ENCODE results near the gene ACAP1. TPM values are rescaled to one million over a fixed set of nuclear protein-coding genes. Genes with fewer than 3 reads are reported as not detected.

Gene ACAP1
- total RNA-seq, 1 experiment from 2014 or later, result 8.8 TPM

DNA sequence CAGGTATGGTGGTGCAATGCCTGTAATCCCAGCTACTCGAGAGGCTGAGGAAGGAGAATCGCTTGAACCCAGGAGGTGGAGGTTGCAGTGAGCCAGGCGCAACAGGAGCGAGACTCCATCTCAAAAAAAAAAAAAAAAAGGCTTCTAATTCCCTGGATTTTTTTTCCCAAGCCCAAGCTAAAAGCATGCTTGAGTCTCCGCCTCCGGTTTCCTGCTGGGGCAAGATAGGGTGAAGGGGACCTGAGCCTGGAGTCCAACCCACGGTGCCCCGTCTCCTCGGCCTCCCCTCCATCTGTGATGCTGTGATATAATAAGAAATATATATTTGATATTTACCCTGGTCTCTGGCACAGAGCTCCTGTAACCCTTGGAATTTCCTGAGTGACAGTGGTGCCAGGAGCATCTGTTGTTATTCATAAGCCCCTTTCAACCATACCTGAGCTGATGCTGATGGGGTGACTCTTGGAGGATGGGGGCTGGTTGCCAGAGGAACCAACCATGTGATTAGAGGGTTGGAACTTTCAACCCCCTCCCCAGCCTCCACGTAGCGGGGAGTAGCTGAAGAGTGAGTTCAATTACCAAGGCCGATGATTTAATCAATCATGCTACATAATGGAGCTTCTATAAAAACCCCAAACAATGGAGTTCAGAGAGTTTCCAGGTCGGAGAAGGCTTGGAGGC, 31.7 kb downstream of the ACAP1 start:
- no TSS peak for BruUV-seq (replicated peaks)
- POLR2A ChIA-PET, result interaction anchor here (1.2 kb wide), 1 partner anchor 36 kb away, joined by 3 read pairs; the partner anchor contains the start of gene TMEM256
- intact Hi-C loops (cut with micrococcal nuclease), result no loop called here

More for the DNA sequence above, 31.7 kb downstream of the ACAP1 start:
- Histone ChIP-seq H3K27me3 (ENCODE audit: insufficient read depth, low read length) (no peaks in the 10 kb centered on the region), H3K9ac (ENCODE audit: low read length) (no peak overlapping the region), H3K9me3 (ENCODE audit: control insufficient read depth in 1 of 2, insufficient read depth in 1 of 2, low read depth in 1 of 2, low read length in 2 of 2) (no peaks in the 10 kb centered on the region), H3K27ac (ENCODE audit: low read depth, low read length) (no peak overlapping the region), H4K20me1 (ENCODE audit: insufficient read depth) (no peaks in the 10 kb centered on the region), H3K4me3 (replicated peaks in 1 of 2; ENCODE audit: low read depth in 1 of 2, low read length in 2 of 2) (no peak overlapping the region), H3K4me1 (ENCODE audit: control insufficient read depth in 1 of 2, insufficient read depth in 2 of 2, low read length in 2 of 2) (peaks cover 7 to 9% of the 10 kb centered on the region in 2 experiments), H3K79me2 (ENCODE audit: insufficient read depth, low read length) (no peaks in the 10 kb centered on the region), H2AFZ (ENCODE audit: low read depth, low read length, poor library complexity, severe bottlenecking) (no peak overlapping the region), H3K9me2 (ENCODE audit: insufficient read depth) (no peaks in the 10 kb centered on the region), H3K36me3 (ENCODE audit: control insufficient read depth in 1 of 2, insufficient read depth in 2 of 2, low read length in 2 of 2) (no peaks in the 10 kb centered on the region), H3K4me2 (ENCODE audit: low read length) (no peak overlapping the region)
- DNase-seq (ENCODE audit: low read depth, low spot score), result no peak
- ChIA-PET RAD21 (ENCODE audit: low non-redundant PET in 1 of 2, low total read pairs in 2 of 2, uncharacterized antibody in 2 of 2, unreplicated experiment in 2 of 2) (no interaction called here), CTCF (no interaction called here)
- ATAC-seq, result no peak
- TF ChIP-seq ATF3 (IDR thresholded peaks at IDR 0.05) (no peak), POLR2AphosphoS5 (IDR thresholded peaks at IDR 0.05; ENCODE audit: low read depth, low read length) (no peak), TCF7L2 (IDR thresholded peaks at IDR 0.05; ENCODE audit: borderline replicate concordance, extremely low read depth, insufficient read depth, insufficient read length) (no peak), ZNF274 (IDR thresholded peaks at IDR 0.05; ENCODE audit: low read depth, low read length) (no peak), ZFX (IDR thresholded peaks at IDR 0.05) (no peak), CEBPB (IDR thresholded peaks at IDR 0.05; ENCODE audit: low read depth) (no peak), CBX3 (IDR thresholded peaks at IDR 0.05; ENCODE audit: low read depth) (no peak), FOSL1 (IDR thresholded peaks at IDR 0.05; ENCODE audit: low read depth) (no peak), EZH2 (IDR thresholded peaks at IDR 0.05) (no peak), POLR2A (IDR thresholded peaks at IDR 0.05; ENCODE audit: borderline replicate concordance, extremely low read depth, insufficient read depth, insufficient read length) (no peak), JUND (IDR thresholded peaks at IDR 0.05) (no peak), RAD21 (IDR thresholded peaks at IDR 0.05; ENCODE audit: low read depth) (no peak), ELF1 (IDR thresholded peaks at IDR 0.05; ENCODE audit: borderline replicate concordance, low read depth) (no peak), SP1 (IDR thresholded peaks at IDR 0.05; ENCODE audit: low read depth) (no peak), EZH2phosphoT487 (IDR thresholded peaks at IDR 0.05; ENCODE audit: borderline replicate concordance) (no peak), SRF (IDR thresholded peaks at IDR 0.05; ENCODE audit: low read depth) (no peak), SIN3A (IDR thresholded peaks at IDR 0.05; ENCODE audit: low read depth) (no peak)
- TF ChIP-seq, protein P1, sequence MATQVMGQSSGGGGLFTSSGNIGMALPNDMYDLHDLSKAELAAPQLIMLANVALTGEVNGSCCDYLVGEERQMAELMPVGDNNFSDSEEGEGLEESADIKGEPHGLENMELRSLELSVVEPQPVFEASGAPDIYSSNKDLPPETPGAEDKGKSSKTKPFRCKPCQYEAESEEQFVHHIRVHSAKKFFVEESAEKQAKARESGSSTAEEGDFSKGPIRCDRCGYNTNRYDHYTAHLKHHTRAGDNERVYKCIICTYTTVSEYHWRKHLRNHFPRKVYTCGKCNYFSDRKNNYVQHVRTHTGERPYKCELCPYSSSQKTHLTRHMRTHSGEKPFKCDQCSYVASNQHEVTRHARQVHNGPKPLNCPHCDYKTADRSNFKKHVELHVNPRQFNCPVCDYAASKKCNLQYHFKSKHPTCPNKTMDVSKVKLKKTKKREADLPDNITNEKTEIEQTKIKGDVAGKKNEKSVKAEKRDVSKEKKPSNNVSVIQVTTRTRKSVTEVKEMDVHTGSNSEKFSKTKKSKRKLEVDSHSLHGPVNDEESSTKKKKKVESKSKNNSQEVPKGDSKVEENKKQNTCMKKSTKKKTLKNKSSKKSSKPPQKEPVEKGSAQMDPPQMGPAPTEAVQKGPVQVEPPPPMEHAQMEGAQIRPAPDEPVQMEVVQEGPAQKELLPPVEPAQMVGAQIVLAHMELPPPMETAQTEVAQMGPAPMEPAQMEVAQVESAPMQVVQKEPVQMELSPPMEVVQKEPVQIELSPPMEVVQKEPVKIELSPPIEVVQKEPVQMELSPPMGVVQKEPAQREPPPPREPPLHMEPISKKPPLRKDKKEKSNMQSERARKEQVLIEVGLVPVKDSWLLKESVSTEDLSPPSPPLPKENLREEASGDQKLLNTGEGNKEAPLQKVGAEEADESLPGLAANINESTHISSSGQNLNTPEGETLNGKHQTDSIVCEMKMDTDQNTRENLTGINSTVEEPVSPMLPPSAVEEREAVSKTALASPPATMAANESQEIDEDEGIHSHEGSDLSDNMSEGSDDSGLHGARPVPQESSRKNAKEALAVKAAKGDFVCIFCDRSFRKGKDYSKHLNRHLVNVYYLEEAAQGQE (IDR thresholded peaks at IDR 0.05; ENCODE audit: low read depth), result no peak
- TF ChIP-seq, protein P2, sequence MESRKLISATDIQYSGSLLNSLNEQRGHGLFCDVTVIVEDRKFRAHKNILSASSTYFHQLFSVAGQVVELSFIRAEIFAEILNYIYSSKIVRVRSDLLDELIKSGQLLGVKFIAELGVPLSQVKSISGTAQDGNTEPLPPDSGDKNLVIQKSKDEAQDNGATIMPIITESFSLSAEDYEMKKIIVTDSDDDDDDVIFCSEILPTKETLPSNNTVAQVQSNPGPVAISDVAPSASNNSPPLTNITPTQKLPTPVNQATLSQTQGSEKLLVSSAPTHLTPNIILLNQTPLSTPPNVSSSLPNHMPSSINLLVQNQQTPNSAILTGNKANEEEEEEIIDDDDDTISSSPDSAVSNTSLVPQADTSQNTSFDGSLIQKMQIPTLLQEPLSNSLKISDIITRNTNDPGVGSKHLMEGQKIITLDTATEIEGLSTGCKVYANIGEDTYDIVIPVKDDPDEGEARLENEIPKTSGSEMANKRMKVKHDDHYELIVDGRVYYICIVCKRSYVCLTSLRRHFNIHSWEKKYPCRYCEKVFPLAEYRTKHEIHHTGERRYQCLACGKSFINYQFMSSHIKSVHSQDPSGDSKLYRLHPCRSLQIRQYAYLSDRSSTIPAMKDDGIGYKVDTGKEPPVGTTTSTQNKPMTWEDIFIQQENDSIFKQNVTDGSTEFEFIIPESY (IDR thresholded peaks at IDR 0.05; ENCODE audit: extremely low read depth, insufficient replicate concordance, low read length), result no peak
- TF ChIP-seq, protein P3, sequence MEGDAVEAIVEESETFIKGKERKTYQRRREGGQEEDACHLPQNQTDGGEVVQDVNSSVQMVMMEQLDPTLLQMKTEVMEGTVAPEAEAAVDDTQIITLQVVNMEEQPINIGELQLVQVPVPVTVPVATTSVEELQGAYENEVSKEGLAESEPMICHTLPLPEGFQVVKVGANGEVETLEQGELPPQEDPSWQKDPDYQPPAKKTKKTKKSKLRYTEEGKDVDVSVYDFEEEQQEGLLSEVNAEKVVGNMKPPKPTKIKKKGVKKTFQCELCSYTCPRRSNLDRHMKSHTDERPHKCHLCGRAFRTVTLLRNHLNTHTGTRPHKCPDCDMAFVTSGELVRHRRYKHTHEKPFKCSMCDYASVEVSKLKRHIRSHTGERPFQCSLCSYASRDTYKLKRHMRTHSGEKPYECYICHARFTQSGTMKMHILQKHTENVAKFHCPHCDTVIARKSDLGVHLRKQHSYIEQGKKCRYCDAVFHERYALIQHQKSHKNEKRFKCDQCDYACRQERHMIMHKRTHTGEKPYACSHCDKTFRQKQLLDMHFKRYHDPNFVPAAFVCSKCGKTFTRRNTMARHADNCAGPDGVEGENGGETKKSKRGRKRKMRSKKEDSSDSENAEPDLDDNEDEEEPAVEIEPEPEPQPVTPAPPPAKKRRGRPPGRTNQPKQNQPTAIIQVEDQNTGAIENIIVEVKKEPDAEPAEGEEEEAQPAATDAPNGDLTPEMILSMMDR (IDR thresholded peaks at IDR 0.05 in 2 of 3, conservative IDR thresholded peaks at IDR 0.05 in 1 of 3; ENCODE audit: borderline replicate concordance in 1 of 3, insufficient read depth in 1 of 3, low read depth in 2 of 3, low read length in 2 of 3), result no peak

All from HCT116 (cell line).